Erythroblast (primary cell): Measurements from ENCODE around the gene ZNF132.
"Not testable (repeated sequence)": the region's sequence is repeated elsewhere in the genome, so short reads cannot be mapped to it uniquely, and the experiment has no call there.

ENCODE experiments used
- GATA1 ChIP-seq: IDR thresholded peaks from 2 replicates; pipeline ENCODE4 v1.6.1; 2011; ENCODE audit warnings: low read depth, mild to moderate bottlenecking, control low read depth, low read length, moderate library complexity
- POLR2A ChIP-seq: IDR thresholded peaks from 2 replicates; pipeline ENCODE4 v1.6.1; 2011; ENCODE audit warnings: mild to moderate bottlenecking, low read length

GRCh38 chr19:58484349-58484748, 44.4 kb upstream of the ZNF132 start:
- not testable (repeated sequence) for TF ChIP-seq POLR2A, GATA1
